Tibial nerve (tissue), 4 donors: ENCODE measurements around the gene GPR62. TPM values are rescaled to one million over a fixed set of nuclear protein-coding genes. Genes with fewer than 3 reads are reported as not detected.
"Not testable (repeated sequence)": the region's sequence is repeated elsewhere in the genome, so short reads cannot be mapped to it uniquely, and the experiment has no call there.

Experiments used
- DNase-seq, 2 donors: peaks; one replicate each; pipeline ENCODE4 v3.0.0-alpha.2; 2019; ENCODE audit warnings: low spot score in 2 of 2
- H3K27ac ChIP-seq, 4 donors: fragments of 200-600 bp; sonication (generic) in 3 of 4; one replicate each; pipeline ENCODE4 v1.5.1; 2017 to 2019; ENCODE audit warnings: mild to moderate bottlenecking in 1 of 4
- H3K27me3 ChIP-seq, 2 donors: fragments of 200-600 bp; sonication (generic) in 1 of 2; one replicate each; pipeline versions ENCODE4 v1.5.1 to v1.6.0; 2017 to 2019
- H3K36me3 ChIP-seq, 3 donors: fragments of 200-600 bp; sonication (generic); one replicate each; pipeline ENCODE4 v1.5.1; 2018 to 2019
- H3K4me1 ChIP-seq, 4 donors: fragments of 200-600 bp; sonication (generic) in 3 of 4; one replicate each; pipeline ENCODE4 v1.5.1; 2017 to 2019
- H3K4me3 ChIP-seq, 4 donors: fragments of 200-600 bp; sonication (generic) in 3 of 4; one replicate each; pipeline ENCODE4 v1.5.1; 2017 to 2019; ENCODE audit warnings: mild to moderate bottlenecking in 1 of 4, moderate library complexity in 1 of 4
- H3K9me3 ChIP-seq, 4 donors: fragments of 200-600 bp; sonication (generic) in 3 of 4; one replicate each; pipeline ENCODE4 v1.5.1; 2017 to 2019
- CTCF ChIP-seq, 5 experiments: fragments of 200-600 bp in 3 of 5; fragments of 450-650 bp in 2 of 5; sonication (generic) in 3 of 5; IDR thresholded peaks; one replicate each; pipeline ENCODE4 v1.5.1; 2016 to 2019; ENCODE audit warnings: antibody characterized with exemption in 5 of 5, mild to moderate bottlenecking in 3 of 5, moderate library complexity in 2 of 5
- EP300 ChIP-seq, 2 donors: sonication (generic); formaldehyde crosslinking; IDR thresholded peaks; one replicate each; pipeline ENCODE4 v1.6.1; 2017; ENCODE audit warnings: antibody characterized with exemption in 2 of 2, mild to moderate bottlenecking in 1 of 2
- POLR2A ChIP-seq, 2 donors: fragments of 450-650 bp; IDR thresholded peaks; one replicate each; pipeline ENCODE4 v1.6.1; 2017; ENCODE audit warnings: antibody characterized with exemption in 2 of 2, mild to moderate bottlenecking in 2 of 2, moderate library complexity in 2 of 2
- WGBS, 2 donors: methylation state at CpG; one replicate each; pipeline ENCODE4 v1.1.5; 2018; 5-methylcytosine and 5-hydroxymethylcytosine counted together
- total RNA-seq, 4 donors: library from RNA; depleted of rRNA; stranded (reverse); fragments of >200 nt; gene quantifications; one replicate each; pipeline ENCODE4 v1.1.0, GENCODE V29; 2016

The GPR62 gene
- total RNA-seq, 4 donors from 2014 or later: 0.87 to 1.0 TPM; not detected in 2

GRCh38 chr3:51927061-51927977 is 27.9 kb upstream of the GPR62 start:
- peaks cover 0 to 20% (median 0%) of the 10 kb centered on the region in 3 donors for H3K36me3 ChIP-seq
- no peak overlapping the region for H3K4me3 ChIP-seq
- TF ChIP-seq POLR2A (IDR thresholded peaks at IDR 0.05) (no peak), CTCF (IDR thresholded peaks at IDR 0.05) (no peak), EP300 (IDR thresholded peaks at IDR 0.05) (no peak)
- no peaks in the 10 kb centered on the region for H3K4me1 ChIP-seq
- H3K27ac ChIP-seq: no peak overlapping the region
- no peak for DNase-seq
- no peaks in the 10 kb centered on the region for H3K9me3 ChIP-seq
- no peaks in the 10 kb centered on the region for H3K27me3 ChIP-seq
- 86 to 94% methylated on average over 5 of the region's 5 CpGs for WGBS, 2 donors

- TF ChIP-seq EP300 (IDR thresholded peaks at IDR 0.05) (no peak), CTCF (IDR thresholded peaks at IDR 0.05) (no peak), POLR2A (IDR thresholded peaks at IDR 0.05) (no peak)
- Histone ChIP-seq H3K4me1 (no peaks in the 10 kb centered on the region), H3K9me3 (no peaks in the 10 kb centered on the region), H3K27ac (no peak overlapping the region), H3K36me3 (peaks cover 0 to 31% (median 0%) of the 10 kb centered on the region in 3 donors), H3K27me3 (no peaks in the 10 kb centered on the region), H3K4me3 (no peak overlapping the region)
- WGBS, 2 donors: 92% methylated on average over 7 of the region's 7 CpGs
- DNase-seq: no peak
Observed at GRCh38 chr3:51928438-51928837, 26.7 kb upstream of the GPR62 start.

GRCh38 chr3:51928981-51929380 is 26.2 kb upstream of the GPR62 start:
- 58 to 75% methylated on average over 2 to 3 of the region's 3 CpGs for WGBS, 2 donors
- H3K27ac ChIP-seq, DNase-seq, H3K4me1 ChIP-seq, H3K4me3 ChIP-seq, H3K27me3 ChIP-seq, H3K9me3 ChIP-seq: not testable (repeated sequence)
- peaks cover 0 to 36% (median 0%) of the 10 kb centered on the region in 3 donors for H3K36me3 ChIP-seq

GRCh38 chr3:51929420-51930003 is 25.7 kb upstream of the GPR62 start:
- Histone ChIP-seq H3K9me3 (no peaks in the 10 kb centered on the region), H3K27ac (no peak overlapping the region), H3K36me3 (peaks cover 0 to 42% (median 5%) of the 10 kb centered on the region in 3 donors), H3K4me1 (no peaks in the 10 kb centered on the region), H3K4me3 (no peak overlapping the region), H3K27me3 (no peaks in the 10 kb centered on the region)
- WGBS, 2 donors: 67 to 74% methylated on average over 5 of the region's 5 CpGs
- no peak for DNase-seq
- TF ChIP-seq CTCF (IDR thresholded peaks at IDR 0.05) (no peak), POLR2A (IDR thresholded peaks at IDR 0.05) (no peak), EP300 (IDR thresholded peaks at IDR 0.05) (no peak)

GRCh38 chr3:51930439-51930838 is 24.7 kb upstream of the GPR62 start:
- 100% methylated on average over 1 of the region's 1 CpG for WGBS, 2 donors
- DNase-seq: no peak

More at GRCh38 chr3:51930439-51930838, 24.7 kb upstream of the GPR62 start:
- Histone ChIP-seq H3K4me1 (no peaks in the 10 kb centered on the region), H3K36me3 (peaks cover 0 to 51% (median 13%) of the 10 kb centered on the region in 3 donors), H3K9me3 (no peaks in the 10 kb centered on the region), H3K27ac (no peak overlapping the region), H3K27me3 (no peaks in the 10 kb centered on the region), H3K4me3 (no peak overlapping the region)
- TF ChIP-seq CTCF (IDR thresholded peaks at IDR 0.05) (no peak), POLR2A (IDR thresholded peaks at IDR 0.05) (no peak), EP300 (IDR thresholded peaks at IDR 0.05) (no peak)
